Measurements from ENCODE around the gene OR9A2.

The OR9A2 gene

GRCh38 chr7:142997456-142997989 lies 29.4 kb downstream of the OR9A2 start:
- Histone ChIP-seq H3K4me2 (ENCODE audit: low read length) (no peak overlapping the region), H3K9me2 (replicated peaks; ENCODE audit: control insufficient read depth, low read length) (no peaks in the 10 kb centered on the region), H3K79me2 (ENCODE audit: control insufficient read depth, low read length) (no peaks in the 10 kb centered on the region), H3F3A (ENCODE audit: control insufficient read depth, insufficient read depth) (no peaks in the 10 kb centered on the region), H3K27ac (ENCODE audit: low read depth, low read length) (no peak overlapping the region), H3K36me3 (ENCODE audit: control insufficient read depth, low read length) (no peaks in the 10 kb centered on the region), H4K20me1 (ENCODE audit: control insufficient read depth, insufficient read depth, low read depth, low read length) (no peaks in the 10 kb centered on the region), H3K4me1 (ENCODE audit: control insufficient read depth, low read length) (peaks cover 3% of the 10 kb centered on the region; the same call in 1 of the 2 replicates), H3K27me3 (ENCODE audit: control insufficient read depth, low read length) (no peaks in the 10 kb centered on the region), H3K4me3 (ENCODE audit: low read length) (no peak overlapping the region), H3K9me3 (ENCODE audit: control insufficient read depth, insufficient read depth, low read length) (no peaks in the 10 kb centered on the region)
- TF ChIP-seq EZH2phosphoT487 (IDR thresholded peaks at IDR 0.05; ENCODE audit: borderline replicate concordance, low read length): no peak
- TF ChIP-seq, protein P1, sequence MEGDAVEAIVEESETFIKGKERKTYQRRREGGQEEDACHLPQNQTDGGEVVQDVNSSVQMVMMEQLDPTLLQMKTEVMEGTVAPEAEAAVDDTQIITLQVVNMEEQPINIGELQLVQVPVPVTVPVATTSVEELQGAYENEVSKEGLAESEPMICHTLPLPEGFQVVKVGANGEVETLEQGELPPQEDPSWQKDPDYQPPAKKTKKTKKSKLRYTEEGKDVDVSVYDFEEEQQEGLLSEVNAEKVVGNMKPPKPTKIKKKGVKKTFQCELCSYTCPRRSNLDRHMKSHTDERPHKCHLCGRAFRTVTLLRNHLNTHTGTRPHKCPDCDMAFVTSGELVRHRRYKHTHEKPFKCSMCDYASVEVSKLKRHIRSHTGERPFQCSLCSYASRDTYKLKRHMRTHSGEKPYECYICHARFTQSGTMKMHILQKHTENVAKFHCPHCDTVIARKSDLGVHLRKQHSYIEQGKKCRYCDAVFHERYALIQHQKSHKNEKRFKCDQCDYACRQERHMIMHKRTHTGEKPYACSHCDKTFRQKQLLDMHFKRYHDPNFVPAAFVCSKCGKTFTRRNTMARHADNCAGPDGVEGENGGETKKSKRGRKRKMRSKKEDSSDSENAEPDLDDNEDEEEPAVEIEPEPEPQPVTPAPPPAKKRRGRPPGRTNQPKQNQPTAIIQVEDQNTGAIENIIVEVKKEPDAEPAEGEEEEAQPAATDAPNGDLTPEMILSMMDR (IDR thresholded peaks at IDR 0.05; ENCODE audit: low read depth, low read length, poor library complexity, severe bottlenecking): no peak

DNA sequence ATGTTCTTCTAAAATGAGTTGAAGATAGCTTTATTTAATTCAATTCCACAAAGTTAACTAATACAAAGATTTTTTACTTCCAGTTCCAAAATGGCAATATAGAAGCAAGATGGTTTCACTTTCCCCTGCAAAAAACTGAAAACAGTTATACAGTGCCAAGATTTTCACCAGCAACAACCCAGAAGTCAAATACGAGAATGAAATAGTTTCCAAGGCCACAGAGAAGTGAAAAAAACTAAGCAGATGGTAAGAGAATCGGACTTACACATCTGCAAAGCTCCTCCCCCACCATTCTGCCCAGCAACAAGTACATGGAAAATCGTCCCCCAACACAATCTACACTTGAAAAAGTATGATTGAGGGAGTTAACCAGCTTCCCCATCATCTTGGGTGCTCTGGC lies 34.5 kb downstream of the OR9A2 start:
- no peak for TF ChIP-seq EZH2phosphoT487 (IDR thresholded peaks at IDR 0.05; ENCODE audit: borderline replicate concordance, low read length)
- TF ChIP-seq, protein P1 (IDR thresholded peaks at IDR 0.05; ENCODE audit: low read depth, low read length, poor library complexity, severe bottlenecking): no peak
- Histone ChIP-seq H3F3A (ENCODE audit: control insufficient read depth, insufficient read depth) (no peaks in the 10 kb centered on the region), H3K4me3 (ENCODE audit: low read length) (no peak overlapping the region), H3K36me3 (ENCODE audit: control insufficient read depth, low read length) (no peaks in the 10 kb centered on the region), H3K9me3 (ENCODE audit: control insufficient read depth, insufficient read depth, low read length) (no peaks in the 10 kb centered on the region), H3K27ac (ENCODE audit: low read depth, low read length) (no peak overlapping the region), H3K27me3 (ENCODE audit: control insufficient read depth, low read length) (no peaks in the 10 kb centered on the region; the same call in 1 of the 2 replicates), H3K9me2 (replicated peaks; ENCODE audit: control insufficient read depth, low read length) (no peaks in the 10 kb centered on the region), H3K79me2 (ENCODE audit: control insufficient read depth, low read length) (no peaks in the 10 kb centered on the region), H3K4me2 (ENCODE audit: low read length) (no peak overlapping the region), H4K20me1 (ENCODE audit: control insufficient read depth, insufficient read depth, low read depth, low read length) (no peaks in the 10 kb centered on the region), H3K4me1 (ENCODE audit: control insufficient read depth, low read length) (peaks cover 3% of the 10 kb centered on the region; the same call in 1 of the 2 replicates)

DNA sequence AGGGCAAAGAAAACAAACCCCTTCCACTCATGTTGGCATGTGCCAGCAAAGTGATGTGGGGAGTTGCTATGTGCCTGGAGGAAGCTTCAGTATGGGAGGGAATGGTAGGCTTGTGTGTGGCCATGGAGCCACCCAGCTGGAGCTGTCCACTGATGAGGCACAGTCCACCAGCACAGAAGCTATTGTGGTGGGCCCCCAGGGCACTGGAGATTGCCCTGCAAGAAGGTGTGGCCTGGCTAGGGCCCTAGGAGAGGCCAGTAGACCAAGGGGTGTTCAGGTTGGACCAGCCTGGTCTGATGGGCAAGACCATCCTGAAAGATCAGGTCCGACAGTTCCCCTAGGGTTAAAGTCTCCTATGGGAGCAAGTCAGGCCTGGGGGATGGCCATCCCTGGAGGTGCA lies 42.6 kb downstream of the OR9A2 start:
- TF ChIP-seq, protein P1 (IDR thresholded peaks at IDR 0.05; ENCODE audit: low read depth, low read length, poor library complexity, severe bottlenecking): no peak
- TF ChIP-seq EZH2phosphoT487 (IDR thresholded peaks at IDR 0.05; ENCODE audit: borderline replicate concordance, low read length): no peak
- no peaks in the 10 kb centered on the region for H4K20me1 ChIP-seq (ENCODE audit: control insufficient read depth, insufficient read depth, low read depth, low read length)
- no peaks in the 10 kb centered on the region for H3K9me2 ChIP-seq (replicated peaks; ENCODE audit: control insufficient read depth, low read length)
- H3K4me3 ChIP-seq (ENCODE audit: low read length): no peak overlapping the region
- H3K79me2 ChIP-seq (ENCODE audit: control insufficient read depth, low read length): no peaks in the 10 kb centered on the region
- no peak overlapping the region for H3K27ac ChIP-seq (ENCODE audit: low read depth, low read length)
- H3K27me3 ChIP-seq (ENCODE audit: control insufficient read depth, low read length): peaks cover 11% of the 10 kb centered on the region
- H3K4me1 ChIP-seq (ENCODE audit: control insufficient read depth, low read length): no peaks in the 10 kb centered on the region
- peaks cover 3% of the 10 kb centered on the region; the same call in 1 of the 2 replicates for H3K9me3 ChIP-seq (ENCODE audit: control insufficient read depth, insufficient read depth, low read length)
- no peaks in the 10 kb centered on the region for H3K36me3 ChIP-seq (ENCODE audit: control insufficient read depth, low read length)
- no peaks in the 10 kb centered on the region for H3F3A ChIP-seq (ENCODE audit: control insufficient read depth, insufficient read depth)
- H3K4me2 ChIP-seq (ENCODE audit: low read length): no peak overlapping the region
